Activated T-cell treated with anti-CD3 and anti-CD28 coated beads for 4 hours (primary cell): ENCODE measurements around the gene ARHGEF7.

Source experiments
- DNase-seq: peaks from one replicate; pipeline ENCODE4 v3.0.0-alpha.2; 2020

ARHGEF7 gene

DNA sequence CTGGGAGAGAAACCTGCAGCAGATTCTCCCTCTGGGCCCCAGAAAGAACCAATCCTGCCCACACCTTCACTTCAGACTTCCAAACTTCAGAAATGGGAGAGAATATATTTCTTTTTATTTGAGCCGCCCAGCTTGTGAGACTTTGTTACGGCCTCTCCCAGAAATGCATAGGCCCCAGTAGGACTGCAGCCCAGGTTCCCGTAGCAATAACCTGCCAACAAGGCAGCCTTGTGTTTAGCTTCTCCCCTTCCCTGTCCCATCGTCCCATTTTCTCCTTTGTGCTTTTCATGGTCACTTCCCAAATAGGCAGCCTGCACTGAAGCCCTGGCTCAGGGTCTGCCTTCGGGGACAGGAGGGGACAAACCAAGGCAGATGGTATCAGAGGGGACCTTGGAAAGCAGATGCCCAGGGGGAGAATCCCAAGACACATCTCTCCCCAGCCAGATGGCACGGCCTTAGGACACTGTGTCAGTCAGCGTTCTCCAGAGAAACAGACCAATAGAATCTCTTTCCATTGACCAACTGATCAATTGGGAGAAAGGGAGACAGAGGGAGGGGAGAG lies 3.7 kb upstream of the ARHGEF7 start:
- DNase-seq, result no peak

DNA sequence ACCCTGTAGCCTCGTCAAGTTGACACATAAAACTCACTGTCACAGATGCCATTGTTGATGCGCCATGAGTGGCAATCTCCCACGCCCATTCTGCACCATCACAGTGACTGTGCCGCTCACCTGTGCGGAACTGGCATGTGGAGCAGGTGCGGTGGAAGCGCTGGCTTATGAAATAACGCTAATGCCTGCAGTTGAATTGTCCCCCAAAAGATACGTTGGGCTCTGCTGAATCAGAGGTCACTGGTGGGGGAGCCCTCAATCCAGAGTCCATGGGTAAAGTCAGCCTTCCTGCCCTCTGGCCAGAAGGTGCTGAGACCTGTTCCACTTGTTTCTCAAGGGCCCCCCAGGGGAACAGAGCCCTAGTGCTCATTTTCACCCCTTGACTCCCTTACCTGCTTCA lies 2.9 kb upstream of the ARHGEF7 start:
- DNase-seq, result no peak

DNA sequence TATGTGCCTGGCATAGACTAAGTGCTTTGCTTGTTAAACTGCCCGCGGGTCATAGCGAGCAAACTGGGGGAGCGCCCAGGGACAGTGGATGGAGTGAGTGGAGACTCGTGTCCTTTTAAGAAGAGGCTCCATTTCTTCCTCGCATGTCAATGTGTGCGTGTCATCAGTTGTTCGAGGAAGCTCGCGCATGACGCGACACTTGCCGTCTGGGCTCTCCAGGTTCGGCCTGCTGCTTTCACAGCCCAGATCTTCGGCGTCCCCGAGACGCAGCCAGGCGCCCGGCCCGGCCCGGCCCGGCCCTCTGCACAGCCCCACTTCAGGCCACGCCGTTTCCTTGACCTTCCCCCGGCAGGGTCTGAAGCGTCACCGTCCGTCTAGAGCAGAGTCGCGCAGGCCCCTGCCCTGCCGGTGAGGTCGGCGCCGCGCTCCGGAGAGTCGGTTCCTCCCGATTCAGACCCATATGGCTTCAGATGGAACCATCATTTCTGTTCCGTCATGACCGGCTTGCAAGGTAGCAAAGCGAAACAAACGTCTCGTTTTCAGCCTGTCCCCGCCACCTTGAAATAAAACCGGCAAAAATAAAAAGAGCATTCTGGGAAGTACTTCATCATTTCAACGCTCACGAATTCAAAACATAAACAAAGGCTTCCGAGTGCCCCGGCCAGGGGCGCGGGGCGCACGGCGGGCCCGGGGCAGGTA lies 599 bp upstream of the ARHGEF7 start:
- no peak for DNase-seq

DNA sequence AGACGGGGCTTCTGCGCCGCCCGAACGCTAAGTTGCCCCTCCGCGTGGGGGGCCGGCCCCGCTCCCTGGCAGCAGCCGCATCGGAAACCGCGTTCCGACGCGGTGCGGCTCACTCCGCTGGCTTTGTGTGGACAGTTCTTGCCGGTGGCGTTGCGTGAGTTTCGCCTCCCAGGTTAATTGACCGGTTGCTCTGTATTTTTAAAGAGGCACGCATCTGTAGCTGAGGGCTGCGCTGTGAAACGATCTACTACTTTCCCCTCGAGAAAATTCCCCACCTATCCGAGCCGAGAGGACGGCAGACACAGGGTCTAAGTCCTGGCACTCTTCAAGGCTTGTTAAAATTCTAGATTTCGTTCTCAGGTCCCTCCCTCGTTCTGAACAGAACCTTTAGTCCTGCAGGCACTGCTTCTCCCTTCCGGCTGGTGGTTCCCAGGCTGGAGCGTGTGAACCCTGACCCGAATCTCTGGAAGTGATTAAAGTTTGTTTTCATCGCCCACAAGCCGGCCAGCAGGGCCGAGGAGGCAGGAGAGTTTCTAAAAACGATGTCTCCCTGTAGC lies 933 bp downstream of the ARHGEF7 start:
- DNase-seq, result no peak

DNA sequence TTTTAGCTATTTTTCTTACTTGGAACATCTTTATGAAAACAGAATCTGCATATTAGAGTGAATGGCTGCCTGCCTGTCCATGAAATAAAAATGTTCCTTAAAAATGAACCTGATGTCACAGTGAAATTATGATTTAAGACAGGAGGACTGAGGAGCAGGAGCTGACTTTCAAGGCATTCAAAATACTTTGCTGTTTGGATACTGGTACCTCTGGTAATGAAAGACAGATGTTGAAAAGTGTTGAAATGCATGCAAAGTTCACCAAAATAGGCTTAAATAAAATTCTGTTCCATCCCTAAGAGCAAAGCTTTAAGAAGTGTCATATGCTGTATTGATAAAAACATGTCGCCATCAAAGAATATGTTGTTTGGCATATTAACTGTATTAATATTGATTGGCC lies 1.7 kb downstream of the ARHGEF7 start:
- no peak for DNase-seq

DNA sequence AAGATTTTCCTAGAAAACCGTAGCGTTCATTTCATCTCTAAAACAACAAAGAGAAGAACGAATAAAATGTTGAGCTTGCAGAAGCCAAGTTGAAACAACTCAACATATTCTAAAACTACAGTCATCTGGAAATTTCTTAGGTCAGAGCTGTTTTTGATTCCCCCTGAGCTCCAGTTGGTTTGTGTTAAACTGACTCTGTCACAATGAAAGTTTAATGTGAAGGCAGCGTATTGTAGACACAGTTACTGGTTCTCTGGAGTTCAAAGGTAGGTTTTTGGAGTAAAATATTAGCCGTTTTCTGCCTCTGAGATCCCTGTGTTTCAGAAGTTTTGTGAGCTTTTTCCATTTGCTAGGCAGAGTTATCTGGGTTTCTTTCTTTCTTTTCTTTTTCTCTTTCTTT lies 2.2 kb downstream of the ARHGEF7 start:
- DNase-seq, result no peak

DNA sequence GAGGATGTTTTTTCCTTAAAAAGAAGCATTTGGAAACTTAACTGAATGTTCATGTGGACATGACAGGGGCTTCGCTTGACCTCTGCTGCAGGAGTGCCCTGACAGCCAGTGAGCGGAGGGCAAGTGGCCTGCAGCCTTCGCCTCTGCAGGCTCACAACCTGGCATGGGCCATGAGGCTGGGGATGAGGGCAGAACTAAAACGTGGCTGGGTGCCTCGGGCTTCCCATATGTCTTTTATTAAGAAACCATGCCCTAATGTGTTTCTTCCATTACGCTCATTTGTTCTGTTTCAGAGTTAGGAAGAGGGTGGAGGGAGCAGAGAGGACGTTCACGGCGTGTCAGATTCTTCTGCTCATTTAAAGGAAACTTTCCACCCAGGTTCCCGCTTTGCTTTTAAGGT lies 2.9 kb downstream of the ARHGEF7 start:
- DNase-seq, result no peak

DNA sequence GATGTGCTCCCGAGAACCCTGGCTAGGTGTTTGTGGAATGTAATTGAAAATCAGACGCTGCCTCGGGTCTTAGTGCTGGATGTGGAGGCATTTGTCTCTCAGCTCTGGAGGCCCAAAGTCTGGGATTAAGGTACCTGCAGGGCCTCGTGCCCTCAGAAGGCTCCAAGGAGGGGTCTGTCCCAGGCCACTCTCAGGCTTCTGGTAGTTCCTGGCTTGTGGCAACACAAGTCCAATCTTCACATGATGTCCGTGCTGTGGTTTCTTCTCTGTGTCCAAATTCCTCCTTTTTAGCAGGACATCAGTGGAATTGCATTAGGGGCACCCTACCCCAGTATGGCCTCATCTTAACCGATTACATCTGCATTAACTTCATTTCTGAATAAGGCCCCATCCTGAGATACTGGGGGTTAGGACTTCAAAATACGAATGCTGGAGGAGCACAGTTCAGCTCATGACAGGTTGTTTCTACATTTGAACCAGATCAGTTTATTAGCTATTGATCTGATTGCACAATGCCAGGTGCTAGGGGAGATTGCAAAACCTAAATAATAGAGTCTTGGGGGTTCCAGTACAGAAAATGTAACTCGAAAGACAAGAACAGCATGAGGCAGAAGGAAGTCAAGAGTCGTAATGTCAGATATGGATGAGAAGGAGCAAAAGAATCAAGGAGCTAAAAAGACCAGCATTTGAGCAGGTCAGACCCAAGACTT lies 3.9 kb downstream of the ARHGEF7 start:
- no peak for DNase-seq

DNA sequence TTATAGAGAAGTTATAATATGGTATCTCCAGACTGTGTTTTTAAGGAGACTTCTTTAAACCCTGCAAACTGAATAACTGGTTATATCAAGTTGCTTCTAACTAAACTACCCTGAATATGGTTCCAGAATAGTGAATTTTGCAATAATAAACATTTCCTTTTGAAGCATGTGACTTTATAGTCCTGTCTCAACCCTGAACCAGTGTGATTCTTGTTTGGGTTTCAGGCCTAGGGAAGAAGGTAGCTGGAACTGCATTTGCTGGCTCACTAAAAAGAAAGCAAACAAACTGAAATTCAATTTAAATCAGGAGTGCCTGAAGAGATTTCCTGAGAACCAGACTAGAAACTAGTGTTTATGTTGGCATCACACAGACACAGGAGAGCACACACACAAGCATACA lies 4.9 kb downstream of the ARHGEF7 start:
- DNase-seq, result no peak

DNA sequence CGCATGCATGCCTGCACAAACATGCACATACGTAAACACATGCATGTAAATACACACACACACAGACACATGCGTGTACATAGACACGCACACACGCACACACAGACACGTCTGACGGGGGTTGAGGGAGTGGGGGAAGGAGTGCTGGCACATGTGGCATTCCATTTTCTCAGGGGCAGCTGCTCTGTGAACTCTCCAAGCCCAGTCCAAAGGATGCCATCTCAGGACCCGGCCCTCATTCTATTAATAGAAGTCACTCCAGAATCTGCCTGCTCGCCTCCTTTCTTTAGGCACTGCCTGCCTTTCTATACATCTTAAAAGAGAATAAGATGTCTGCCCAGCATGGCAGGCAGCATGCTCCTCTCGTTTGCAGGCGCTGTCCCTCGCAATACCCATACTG lies 5.3 kb downstream of the ARHGEF7 start:
- DNase-seq, result no peak

DNA sequence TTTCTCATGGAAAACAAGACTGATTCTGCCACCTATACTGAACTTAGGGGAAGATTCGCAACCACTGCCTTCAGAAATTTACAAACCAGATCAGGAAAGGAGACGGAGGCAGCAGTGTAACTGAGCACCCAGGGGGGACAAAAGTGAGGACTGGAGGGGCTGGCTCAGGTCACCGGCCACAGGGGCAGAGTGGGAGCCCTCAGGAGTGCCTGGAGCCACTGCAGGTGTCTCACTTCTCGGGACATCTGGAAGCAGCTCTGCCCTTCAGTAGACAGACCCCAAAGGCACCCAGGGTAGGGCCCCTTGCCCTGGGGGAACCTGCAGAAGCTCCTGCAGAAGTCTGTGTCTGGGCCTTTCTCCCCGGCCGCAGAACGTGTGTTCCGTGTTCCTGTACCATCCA lies 5.8 kb downstream of the ARHGEF7 start:
- DNase-seq, result no peak

DNA sequence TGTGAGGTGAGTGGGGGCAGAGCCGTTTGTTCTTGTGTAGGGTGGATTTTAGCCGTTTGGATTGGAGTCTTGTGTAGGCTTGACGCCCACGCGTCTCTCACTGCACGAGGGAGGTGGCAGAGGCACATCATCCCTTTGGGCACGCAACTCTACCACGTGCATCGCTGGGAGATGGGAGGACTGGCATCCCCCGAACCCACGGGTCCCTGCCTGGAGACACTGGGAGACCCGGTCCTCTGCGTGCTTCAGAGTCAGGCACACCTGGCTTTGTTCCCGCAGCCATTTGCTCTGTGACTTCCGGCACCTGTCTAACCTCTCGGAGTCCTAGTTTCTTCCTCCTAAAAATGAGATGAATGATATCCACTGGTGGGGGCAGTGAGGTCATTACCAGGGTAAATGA lies 6.4 kb downstream of the ARHGEF7 start:
- no peak for DNase-seq

DNA sequence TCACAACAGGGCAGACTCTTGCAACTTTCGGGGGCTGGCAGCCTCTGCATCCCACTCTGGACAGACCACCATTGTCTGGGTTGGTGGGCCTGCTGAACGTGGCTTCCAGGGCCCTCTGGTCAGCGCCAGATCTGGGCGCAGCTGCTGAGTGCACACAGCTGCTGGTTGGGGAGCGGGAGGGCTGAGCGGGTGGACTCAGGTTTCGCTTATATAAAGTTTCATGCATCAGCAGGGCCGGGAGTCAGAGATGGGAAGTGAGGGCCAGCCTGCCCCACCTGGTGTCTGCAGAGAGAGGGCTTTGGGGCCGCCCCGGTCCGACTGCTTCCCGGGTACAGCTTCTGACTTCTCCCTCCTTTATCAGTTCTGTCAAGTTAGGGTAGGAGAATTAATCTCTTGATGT lies 6.9 kb downstream of the ARHGEF7 start:
- DNase-seq, result no peak

DNA sequence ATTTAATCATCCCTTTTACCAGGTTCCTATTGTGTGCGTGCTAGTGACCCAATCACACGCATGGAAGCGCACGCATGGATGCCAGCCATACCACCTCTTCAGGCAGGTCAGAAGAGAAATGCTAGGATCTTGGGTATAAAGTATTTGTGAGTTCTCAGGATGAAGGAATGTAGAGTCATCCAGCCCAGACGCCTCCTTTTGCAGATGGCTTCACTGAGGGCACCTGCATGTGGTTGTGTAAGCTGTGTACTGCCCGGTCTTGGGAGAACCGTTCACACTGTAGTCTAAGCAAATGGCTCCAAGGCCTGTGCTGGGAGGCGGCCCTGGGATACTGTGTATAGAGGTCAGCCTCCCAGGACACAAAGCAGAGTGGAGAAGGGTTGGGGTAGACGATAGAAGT lies 7.5 kb downstream of the ARHGEF7 start:
- DNase-seq, result no peak

DNA sequence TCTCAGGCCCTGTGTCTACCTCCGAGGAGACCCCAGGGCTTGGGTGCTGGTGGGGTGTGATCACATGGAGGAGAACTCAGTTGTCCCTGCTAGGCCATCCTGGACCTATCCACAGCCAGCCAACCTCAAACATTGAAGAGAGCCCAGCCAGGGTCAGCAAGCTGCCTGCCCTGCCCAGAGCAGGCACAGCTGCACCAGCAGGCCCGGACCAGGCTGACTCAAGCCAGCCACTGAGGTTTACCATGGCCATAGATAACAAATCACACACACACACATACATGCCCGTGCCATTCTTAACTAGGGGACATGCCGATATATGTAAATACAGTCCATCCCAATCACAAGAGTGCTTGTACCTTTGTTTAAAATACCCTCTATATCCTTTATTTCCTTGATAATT lies 8.1 kb downstream of the ARHGEF7 start:
- no peak for DNase-seq

DNA sequence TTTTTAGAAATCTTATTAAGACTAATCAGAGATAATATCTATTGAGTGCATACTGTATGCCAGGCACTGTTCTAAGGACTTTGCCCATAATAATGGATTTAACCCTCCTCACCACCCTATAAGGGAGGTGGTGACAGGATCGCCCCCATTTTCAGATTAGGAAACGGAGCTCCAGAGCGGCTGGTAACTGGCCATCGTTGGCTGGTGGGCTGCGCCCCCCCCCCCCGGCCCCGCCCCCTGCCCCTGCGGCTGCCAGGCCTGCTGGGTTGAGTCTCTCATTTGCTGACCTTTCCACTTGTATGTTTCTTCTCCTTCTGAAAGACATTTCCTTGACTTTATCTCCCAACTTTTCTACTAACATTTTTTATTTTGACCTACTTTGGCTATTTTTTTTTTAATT lies 8.5 kb downstream of the ARHGEF7 start:
- DNase-seq, result no peak

DNA sequence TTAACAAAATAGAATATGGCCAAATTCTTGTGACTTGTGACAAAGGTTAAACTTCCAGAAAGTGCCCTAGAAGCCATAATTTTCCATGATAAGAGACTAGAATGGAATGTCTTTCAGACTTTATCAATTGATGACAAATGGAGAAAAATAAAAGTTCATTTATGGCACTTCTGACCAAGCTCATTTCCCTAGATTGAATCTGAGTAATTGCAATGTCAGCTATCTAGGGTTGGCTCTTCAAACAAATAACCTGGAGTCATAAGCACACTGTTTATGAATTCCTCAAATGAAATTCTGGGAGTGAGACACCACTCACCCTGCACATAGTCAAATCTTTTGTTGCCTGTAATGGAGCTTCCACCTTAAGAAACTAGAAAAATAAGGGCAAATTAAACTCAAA lies 11.4 kb downstream of the ARHGEF7 start:
- DNase-seq, result no peak

DNA sequence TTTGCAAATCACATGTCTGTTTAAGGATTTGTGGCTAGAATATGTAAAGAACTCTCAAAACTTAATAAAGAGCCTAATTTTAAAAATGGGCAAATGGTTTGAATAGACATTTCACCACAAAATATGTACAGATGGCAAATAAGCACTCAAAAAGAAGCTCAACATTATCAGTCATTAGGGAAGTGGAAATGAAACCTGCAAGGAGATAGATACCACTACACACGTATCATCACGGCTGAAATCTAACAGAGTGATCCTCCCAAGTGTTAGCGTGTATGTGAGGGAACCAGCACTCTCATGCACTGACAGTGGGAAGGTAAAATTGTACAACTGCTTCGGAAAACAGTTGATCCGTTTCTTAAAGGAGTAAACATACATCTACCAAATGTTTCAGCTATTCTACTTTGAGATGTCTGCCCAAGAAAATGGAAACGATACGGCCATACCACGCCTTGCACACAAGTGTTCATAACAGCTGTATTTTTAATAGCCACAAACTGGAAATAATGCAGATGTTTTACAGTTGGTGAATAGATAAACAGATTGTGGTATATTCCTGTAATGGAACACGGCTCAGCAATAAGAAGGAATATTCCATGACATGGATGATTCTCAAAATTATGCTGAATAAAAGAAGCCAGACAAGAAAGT lies 14.5 kb downstream of the ARHGEF7 start:
- DNase-seq, result no peak

DNA sequence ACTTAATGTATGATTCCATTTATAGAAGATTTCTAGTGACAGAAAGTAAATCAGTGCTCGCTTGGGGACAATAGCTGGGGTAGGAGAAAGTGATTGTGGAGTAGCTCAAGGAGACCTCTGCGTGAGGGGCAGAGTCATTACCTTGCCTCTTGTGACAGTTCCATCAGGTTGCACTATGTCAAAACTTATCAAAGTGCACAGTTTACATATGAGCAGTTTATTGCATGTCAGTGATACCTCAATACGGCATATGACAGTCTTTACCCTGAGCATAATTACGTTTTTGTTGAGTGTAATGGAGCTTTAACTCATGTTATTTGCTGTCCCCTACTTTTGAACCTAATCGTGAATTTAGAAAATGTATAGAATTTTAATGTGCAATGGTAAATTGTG lies 15.0 kb downstream of the ARHGEF7 start:
- DNase-seq, result no peak

DNA sequence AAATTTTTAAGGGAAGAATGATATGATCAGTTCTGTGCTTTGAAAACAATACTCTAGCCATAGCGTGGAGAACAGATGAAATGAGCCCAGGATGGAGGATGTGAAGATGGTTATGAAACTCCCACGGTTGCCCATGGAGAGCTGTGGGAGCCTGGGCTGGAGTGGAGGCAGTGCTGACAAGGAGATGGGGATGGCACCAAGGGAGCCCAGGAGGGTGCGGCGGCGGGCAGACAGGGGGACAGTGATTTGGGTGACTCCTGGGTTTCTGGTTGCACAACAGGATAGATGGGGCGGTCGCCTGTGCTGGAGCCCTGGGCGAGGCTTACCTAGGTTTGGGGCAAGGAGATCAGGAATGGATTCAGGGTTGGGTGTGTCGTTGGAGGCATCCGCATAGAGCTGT lies 15.9 kb downstream of the ARHGEF7 start:
- no peak for DNase-seq

DNA sequence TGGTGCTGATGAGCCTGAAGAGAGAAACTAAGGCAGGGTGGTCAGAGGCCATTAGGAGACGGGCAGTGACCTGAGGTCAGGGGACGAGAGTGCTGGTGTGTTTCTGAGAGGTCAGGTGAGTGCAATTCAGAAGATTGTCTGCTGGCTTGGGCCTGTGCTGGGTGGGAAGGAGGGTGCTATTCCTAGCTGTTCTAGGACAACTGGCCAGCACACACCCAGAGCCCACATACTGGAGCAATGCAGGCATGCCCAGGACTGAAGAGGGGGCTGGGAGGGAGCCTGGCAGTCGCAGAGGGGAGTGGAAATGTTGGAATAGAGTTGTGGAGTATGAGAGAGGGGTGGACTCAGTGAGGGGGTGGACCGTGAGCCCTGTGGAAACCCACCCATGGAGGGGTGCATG lies 16.5 kb downstream of the ARHGEF7 start:
- no peak for DNase-seq

DNA sequence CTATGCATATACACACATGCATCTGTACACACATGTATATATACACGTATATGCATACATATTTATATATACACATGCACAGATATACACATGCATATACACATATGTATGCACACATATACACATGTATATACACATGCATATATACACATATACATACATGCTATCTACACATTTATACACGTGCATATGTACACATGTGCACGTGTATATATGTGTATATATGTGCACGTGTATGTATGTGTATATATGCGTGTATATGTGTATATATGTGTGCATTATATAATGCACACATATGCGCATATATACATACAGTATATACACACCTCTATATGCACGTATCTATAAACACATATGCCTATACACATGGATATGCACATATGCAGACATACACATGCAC lies 17.8 kb downstream of the ARHGEF7 start:
- no peak for DNase-seq

DNA sequence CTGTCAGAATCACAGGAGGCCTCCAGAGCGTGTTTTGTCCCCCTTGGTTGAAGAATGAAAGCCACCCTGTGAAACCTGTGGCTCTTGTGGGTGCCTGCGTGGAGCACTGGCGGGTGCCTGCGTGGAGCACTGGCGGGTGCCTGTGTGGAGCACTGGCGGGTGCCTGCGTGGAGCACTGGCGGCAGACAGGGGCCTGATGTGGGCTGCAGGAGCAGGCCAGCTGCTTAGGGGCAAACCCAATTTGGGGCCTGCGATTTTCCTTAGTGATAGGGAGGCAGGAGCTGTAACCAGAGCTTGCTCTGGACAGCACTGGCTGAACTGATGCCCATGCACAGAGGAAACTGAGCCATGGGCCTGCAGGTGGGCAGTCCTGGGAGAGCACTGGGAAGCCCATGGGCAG lies 24.3 kb downstream of the ARHGEF7 start:
- DNase-seq, result no peak
